GM23338 (cell line): ENCODE measurements around the gene ZBTB7C. TPM values are rescaled to one million over a fixed set of nuclear protein-coding genes. Genes with fewer than 3 reads are reported as not detected.

Experiments used
- ATAC-seq: fragments of 200-7000 bp; cut with Tn5 transposase; 3 replicates; pipeline ENCODE4 v1.9.1; 2020
- DNase-seq: peaks from one replicate; pipeline ENCODE4 v3.0.0-alpha.2; 2015; ENCODE audit warnings: low spot score
- H2AFZ ChIP-seq: fragments of 200-600 bp; sonication (generic); 2 replicates; pipeline ENCODE4 v1.8.0; 2016; ENCODE audit warnings: antibody characterized with exemption, mild to moderate bottlenecking, moderate library complexity
- H3F3A ChIP-seq: fragments of 200-600 bp; sonication (generic); replicated peaks from 2 replicates; pipeline ENCODE4 v1.8.0; 2017; ENCODE audit warnings: antibody characterized with exemption, mixed run types, low read depth
- H3K27ac ChIP-seq: fragments of 200-600 bp; sonication (generic); 2 replicates; pipeline ENCODE4 v1.6.1; 2016; ENCODE audit warnings: low read depth
- H3K27me3 ChIP-seq: fragments of 200-600 bp; sonication (generic); 2 replicates; pipeline ENCODE4 v1.8.0; 2016; ENCODE audit warnings: mild to moderate bottlenecking, mixed run types, moderate library complexity; ENCODE audit not compliant: insufficient read depth
- H3K36me3 ChIP-seq: fragments of 200-600 bp; sonication (generic); 2 replicates; pipeline ENCODE4 v1.8.0; 2016; ENCODE audit warnings: mild to moderate bottlenecking; ENCODE audit not compliant: insufficient read depth
- H3K4me1 ChIP-seq: fragments of 200-600 bp; sonication (generic); 2 replicates; pipeline ENCODE4 v1.8.0; 2016; ENCODE audit warnings: mild to moderate bottlenecking, moderate library complexity; ENCODE audit not compliant: insufficient read depth
- H3K4me2 ChIP-seq: fragments of 200-600 bp; sonication (generic); 2 replicates; pipeline ENCODE4 v1.7.1; 2017; ENCODE audit warnings: mixed run types
- H3K4me3 ChIP-seq: fragments of 200-600 bp; sonication (generic); 2 replicates; pipeline ENCODE4 v1.6.1; 2016; ENCODE audit warnings: mixed run types
- H3K79me2 ChIP-seq: fragments of 200-600 bp; sonication (generic); replicated peaks from 2 replicates; pipeline ENCODE4 v1.8.0; 2017; ENCODE audit warnings: mild to moderate bottlenecking; ENCODE audit not compliant: insufficient read depth
- H3K9me2 ChIP-seq: fragments of 200-600 bp; sonication (generic); 2 replicates; pipeline ENCODE4 v1.8.0; 2017; ENCODE audit not compliant: insufficient read depth
- H4K20me1 ChIP-seq: fragments of 200-600 bp; sonication (generic); replicated peaks from 2 replicates; pipeline ENCODE4 v1.8.0; 2017; ENCODE audit warnings: mild to moderate bottlenecking; ENCODE audit not compliant: insufficient read depth
- H3K27ac Mint-ChIP-seq: 2 replicates; pipeline ENCODE4 v1.8.0; 2020; ENCODE audit warnings: inconsistent platforms, mild to moderate bottlenecking, moderate library complexity, mixed read lengths
- H3K27me3 Mint-ChIP-seq: 3 replicates; pipeline ENCODE4 v1.8.0; 2022; ENCODE audit warnings: low read depth, mild to moderate bottlenecking, moderate library complexity, mixed read lengths, inconsistent platforms; ENCODE audit not compliant: insufficient read depth, poor library complexity
- H3K36me3 Mint-ChIP-seq: 3 replicates; pipeline ENCODE4 v1.8.0; 2021; ENCODE audit warnings: low read depth, mild to moderate bottlenecking, inconsistent platforms, moderate library complexity, mixed read lengths
- H3K4me1 Mint-ChIP-seq: 3 replicates; pipeline ENCODE4 v1.8.0; 2020; ENCODE audit warnings: mild to moderate bottlenecking, inconsistent platforms, mixed read lengths
- H3K4me3 Mint-ChIP-seq: 3 replicates; pipeline ENCODE4 v1.8.0; 2021; ENCODE audit warnings: moderate library complexity, mild to moderate bottlenecking, inconsistent platforms, mixed read lengths
- H3K9me3 Mint-ChIP-seq: 3 replicates; pipeline ENCODE4 v1.8.0; 2020; ENCODE audit warnings: moderate library complexity, mild to moderate bottlenecking, inconsistent platforms, mixed read lengths
- CREB1 ChIP-seq: fragments of 250-450 bp; sonication (Bioruptor Pico); IDR thresholded peaks from 2 replicates; pipeline ENCODE4 v1.5.0; 2020; ENCODE audit warnings: low read depth, mild to moderate bottlenecking, moderate library complexity
- EZH2 ChIP-seq: fragments of 200-600 bp; sonication (generic); IDR thresholded peaks from one replicate; pipeline ENCODE4 v1.8.0; 2017; ENCODE audit warnings: antibody characterized with exemption, mild to moderate bottlenecking, low read depth; ENCODE audit not compliant: unreplicated experiment
- EZH2phosphoT487 ChIP-seq: fragments of 200-600 bp; sonication (generic); IDR thresholded peaks from one replicate; pipeline ENCODE4 v1.8.1; 2018; ENCODE audit warnings: antibody characterized with exemption; ENCODE audit not compliant: unreplicated experiment
- JUNB ChIP-seq: IDR thresholded peaks from one replicate; pipeline ENCODE4 v1.6.1; 2016; ENCODE audit warnings: antibody characterized with exemption; ENCODE audit not compliant: unreplicated experiment
- NANOG ChIP-seq: IDR thresholded peaks from 2 replicates; pipeline ENCODE4 v1.6.1; 2016; ENCODE audit warnings: antibody characterized with exemption, borderline replicate concordance
- POLR2AphosphoS5 ChIP-seq: IDR thresholded peaks from 2 replicates; pipeline ENCODE4 v1.6.1; 2016; ENCODE audit warnings: antibody characterized with exemption, low read depth
- STAT1 ChIP-seq: IDR thresholded peaks from one replicate; pipeline ENCODE4 v1.6.1; 2016; ENCODE audit warnings: antibody characterized with exemption; ENCODE audit not compliant: unreplicated experiment
- ZNF114 ChIP-seq: fragments of 250-450 bp; sonication (Bioruptor Pico); IDR thresholded peaks from 2 replicates; pipeline ENCODE4 v1.5.0; 2020; ENCODE audit warnings: mild to moderate bottlenecking, moderate library complexity
- ZNF331 ChIP-seq: fragments of 250-450 bp; sonication (Bioruptor Pico); IDR thresholded peaks from 2 replicates; pipeline ENCODE4 v1.5.0; 2020; ENCODE audit warnings: low read depth, mild to moderate bottlenecking, moderate library complexity
- polyA plus RNA-seq: library from polyadenylated mRNA; unstranded; fragments of >200 nt; fragmentation: Nextera tagmentation; extraction: Ambion mirVana; gene quantifications from 2 replicates; pipeline ENCODE4 v1.2.1, GENCODE V29; 2016
- total RNA-seq: library from RNA; depleted of rRNA; stranded (reverse); fragments of >200 nt; shearing (Covaris generic); gene quantifications from 2 replicates; pipeline ENCODE4 v1.2.3, GENCODE V29; 2014
- TF ChIP-seq, protein P1 (sequence below): fragments of 250-450 bp; sonication (Bioruptor Pico); IDR thresholded peaks from 2 replicates; pipeline ENCODE4 v1.5.0; 2020; ENCODE audit warnings: mild to moderate bottlenecking, moderate library complexity
- TF ChIP-seq, protein P2 (sequence below): IDR thresholded peaks from 2 replicates; pipeline ENCODE4 v1.6.1; 2016; ENCODE audit warnings: antibody characterized with exemption
- TF ChIP-seq, protein P3 (sequence below): IDR thresholded peaks from one replicate; pipeline ENCODE4 v1.6.1; 2018; ENCODE audit warnings: antibody characterized with exemption; ENCODE audit not compliant: unreplicated experiment
- TF ChIP-seq, protein P4 (sequence below), 2 experiments: fragments of 200-600 bp in 1 of 2; sonication (generic) in 1 of 2; conservative IDR thresholded peaks; 2 replicates each; pipeline versions ENCODE4 v1.5.1 to v1.6.1; 2016 to 2017; ENCODE audit warnings: antibody characterized with exemption in 2 of 2, low read depth in 2 of 2, mild to moderate bottlenecking in 2 of 2, moderate library complexity in 1 of 2

Gene ZBTB7C
- total and polyA plus RNA-seq, 2 experiments from 2014 or later = 0.03 to 0.14 TPM

DNA sequence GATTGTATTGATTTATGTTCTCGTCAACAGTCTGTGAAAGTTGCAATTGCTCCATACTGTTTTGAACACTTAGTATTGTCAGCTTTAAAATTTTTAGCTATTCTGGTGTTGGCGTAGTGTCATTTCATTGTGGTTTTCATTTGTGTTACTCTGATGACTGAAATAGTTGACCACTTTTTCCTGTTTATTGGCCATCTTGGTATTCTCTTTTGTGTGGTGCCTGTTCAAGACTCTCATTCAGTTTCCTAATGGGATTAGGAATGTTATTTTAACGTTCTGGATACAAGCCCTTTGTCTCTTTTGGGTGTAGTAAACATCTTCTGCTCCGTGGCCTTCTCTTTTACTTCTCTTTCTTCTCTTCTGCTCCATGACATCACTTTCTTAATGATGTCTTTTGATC is 396.0 kb downstream of the ZBTB7C start:
- no peaks in the 10 kb centered on the region for H3K79me2 ChIP-seq

More for the DNA sequence above, 396.0 kb downstream of the ZBTB7C start:
- ATAC-seq (no peak), DNase-seq (no peak)
- Histone ChIP-seq H3K27ac (no peak overlapping the region; the same call in 1 of the 2 replicates), H2AFZ (no peak overlapping the region), H3K9me2 (peaks cover 3% of the 10 kb centered on the region; the same call in 1 of the 2 replicates), H3K36me3 (no peaks in the 10 kb centered on the region), H4K20me1 (no peaks in the 10 kb centered on the region), H3F3A (no peaks in the 10 kb centered on the region), H3K4me2 (peak overlapping the region; percentile 31; the same call in 1 of the 2 replicates), H3K4me1 (peaks cover 22% of the 10 kb centered on the region), H3K27me3 (no peaks in the 10 kb centered on the region), H3K4me3 (no peak overlapping the region)
- peaks cover 14% of the 10 kb centered on the region for H3K9me3 Mint-ChIP-seq
- H3K27me3 Mint-ChIP-seq = peaks cover 11% of the 10 kb centered on the region
- H3K36me3 Mint-ChIP-seq = peaks cover 10% of the 10 kb centered on the region
- TF ChIP-seq NANOG = no peak
- TF ChIP-seq ZNF331 = no peak
- no peak for TF ChIP-seq STAT1
- TF ChIP-seq JUNB = no peak
- TF ChIP-seq, protein P1, sequence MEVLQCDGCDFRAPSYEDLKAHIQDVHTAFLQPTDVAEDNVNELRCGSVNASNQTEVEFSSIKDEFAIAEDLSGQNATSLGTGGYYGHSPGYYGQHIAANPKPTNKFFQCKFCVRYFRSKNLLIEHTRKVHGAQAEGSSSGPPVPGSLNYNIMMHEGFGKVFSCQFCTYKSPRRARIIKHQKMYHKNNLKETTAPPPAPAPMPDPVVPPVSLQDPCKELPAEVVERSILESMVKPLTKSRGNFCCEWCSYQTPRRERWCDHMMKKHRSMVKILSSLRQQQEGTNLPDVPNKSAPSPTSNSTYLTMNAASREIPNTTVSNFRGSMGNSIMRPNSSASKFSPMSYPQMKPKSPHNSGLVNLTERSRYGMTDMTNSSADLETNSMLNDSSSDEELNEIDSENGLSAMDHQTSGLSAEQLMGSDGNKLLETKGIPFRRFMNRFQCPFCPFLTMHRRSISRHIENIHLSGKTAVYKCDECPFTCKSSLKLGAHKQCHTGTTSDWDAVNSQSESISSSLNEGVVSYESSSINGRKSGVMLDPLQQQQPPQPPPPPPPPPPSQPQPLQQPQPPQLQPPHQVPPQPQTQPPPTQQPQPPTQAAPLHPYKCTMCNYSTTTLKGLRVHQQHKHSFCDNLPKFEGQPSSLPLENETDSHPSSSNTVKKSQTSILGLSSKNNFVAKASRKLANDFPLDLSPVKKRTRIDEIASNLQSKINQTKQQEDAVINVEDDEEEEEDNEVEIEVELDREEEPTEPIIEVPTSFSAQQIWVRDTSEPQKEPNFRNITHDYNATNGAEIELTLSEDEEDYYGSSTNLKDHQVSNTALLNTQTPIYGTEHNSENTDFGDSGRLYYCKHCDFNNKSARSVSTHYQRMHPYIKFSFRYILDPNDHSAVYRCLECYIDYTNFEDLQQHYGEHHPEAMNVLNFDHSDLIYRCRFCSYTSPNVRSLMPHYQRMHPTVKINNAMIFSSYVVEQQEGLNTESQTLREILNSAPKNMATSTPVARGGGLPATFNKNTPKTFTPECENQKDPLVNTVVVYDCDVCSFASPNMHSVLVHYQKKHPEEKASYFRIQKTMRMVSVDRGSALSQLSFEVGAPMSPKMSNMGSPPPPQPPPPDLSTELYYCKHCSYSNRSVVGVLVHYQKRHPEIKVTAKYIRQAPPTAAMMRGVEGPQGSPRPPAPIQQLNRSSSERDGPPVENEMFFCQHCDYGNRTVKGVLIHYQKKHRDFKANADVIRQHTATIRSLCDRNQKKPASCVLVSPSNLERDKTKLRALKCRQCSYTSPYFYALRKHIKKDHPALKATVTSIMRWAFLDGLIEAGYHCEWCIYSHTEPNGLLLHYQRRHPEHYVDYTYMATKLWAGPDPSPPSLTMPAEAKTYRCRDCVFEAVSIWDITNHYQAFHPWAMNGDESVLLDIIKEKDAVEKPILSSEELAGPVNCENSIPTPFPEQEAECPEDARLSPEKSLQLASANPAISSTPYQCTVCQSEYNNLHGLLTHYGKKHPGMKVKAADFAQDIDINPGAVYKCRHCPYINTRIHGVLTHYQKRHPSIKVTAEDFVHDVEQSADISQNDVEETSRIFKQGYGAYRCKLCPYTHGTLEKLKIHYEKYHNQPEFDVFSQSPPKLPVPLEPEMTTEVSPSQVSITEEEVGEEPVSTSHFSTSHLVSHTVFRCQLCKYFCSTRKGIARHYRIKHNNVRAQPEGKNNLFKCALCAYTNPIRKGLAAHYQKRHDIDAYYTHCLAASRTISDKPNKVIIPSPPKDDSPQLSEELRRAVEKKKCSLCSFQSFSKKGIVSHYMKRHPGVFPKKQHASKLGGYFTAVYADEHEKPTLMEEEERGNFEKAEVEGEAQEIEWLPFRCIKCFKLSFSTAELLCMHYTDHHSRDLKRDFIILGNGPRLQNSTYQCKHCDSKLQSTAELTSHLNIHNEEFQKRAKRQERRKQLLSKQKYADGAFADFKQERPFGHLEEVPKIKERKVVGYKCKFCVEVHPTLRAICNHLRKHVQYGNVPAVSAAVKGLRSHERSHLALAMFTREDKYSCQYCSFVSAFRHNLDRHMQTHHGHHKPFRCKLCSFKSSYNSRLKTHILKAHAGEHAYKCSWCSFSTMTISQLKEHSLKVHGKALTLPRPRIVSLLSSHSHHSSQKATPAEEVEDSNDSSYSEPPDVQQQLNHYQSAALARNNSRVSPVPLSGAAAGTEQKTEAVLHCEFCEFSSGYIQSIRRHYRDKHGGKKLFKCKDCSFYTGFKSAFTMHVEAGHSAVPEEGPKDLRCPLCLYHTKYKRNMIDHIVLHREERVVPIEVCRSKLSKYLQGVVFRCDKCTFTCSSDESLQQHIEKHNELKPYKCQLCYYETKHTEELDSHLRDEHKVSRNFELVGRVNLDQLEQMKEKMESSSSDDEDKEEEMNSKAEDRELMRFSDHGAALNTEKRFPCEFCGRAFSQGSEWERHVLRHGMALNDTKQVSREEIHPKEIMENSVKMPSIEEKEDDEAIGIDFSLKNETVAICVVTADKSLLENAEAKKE (CRISPR knock-in tag) = no peak
- no peak for TF ChIP-seq POLR2AphosphoS5
- TF ChIP-seq, protein P2, sequence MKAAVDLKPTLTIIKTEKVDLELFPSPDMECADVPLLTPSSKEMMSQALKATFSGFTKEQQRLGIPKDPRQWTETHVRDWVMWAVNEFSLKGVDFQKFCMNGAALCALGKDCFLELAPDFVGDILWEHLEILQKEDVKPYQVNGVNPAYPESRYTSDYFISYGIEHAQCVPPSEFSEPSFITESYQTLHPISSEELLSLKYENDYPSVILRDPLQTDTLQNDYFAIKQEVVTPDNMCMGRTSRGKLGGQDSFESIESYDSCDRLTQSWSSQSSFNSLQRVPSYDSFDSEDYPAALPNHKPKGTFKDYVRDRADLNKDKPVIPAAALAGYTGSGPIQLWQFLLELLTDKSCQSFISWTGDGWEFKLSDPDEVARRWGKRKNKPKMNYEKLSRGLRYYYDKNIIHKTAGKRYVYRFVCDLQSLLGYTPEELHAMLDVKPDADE = no peak
- TF ChIP-seq, protein P3, sequence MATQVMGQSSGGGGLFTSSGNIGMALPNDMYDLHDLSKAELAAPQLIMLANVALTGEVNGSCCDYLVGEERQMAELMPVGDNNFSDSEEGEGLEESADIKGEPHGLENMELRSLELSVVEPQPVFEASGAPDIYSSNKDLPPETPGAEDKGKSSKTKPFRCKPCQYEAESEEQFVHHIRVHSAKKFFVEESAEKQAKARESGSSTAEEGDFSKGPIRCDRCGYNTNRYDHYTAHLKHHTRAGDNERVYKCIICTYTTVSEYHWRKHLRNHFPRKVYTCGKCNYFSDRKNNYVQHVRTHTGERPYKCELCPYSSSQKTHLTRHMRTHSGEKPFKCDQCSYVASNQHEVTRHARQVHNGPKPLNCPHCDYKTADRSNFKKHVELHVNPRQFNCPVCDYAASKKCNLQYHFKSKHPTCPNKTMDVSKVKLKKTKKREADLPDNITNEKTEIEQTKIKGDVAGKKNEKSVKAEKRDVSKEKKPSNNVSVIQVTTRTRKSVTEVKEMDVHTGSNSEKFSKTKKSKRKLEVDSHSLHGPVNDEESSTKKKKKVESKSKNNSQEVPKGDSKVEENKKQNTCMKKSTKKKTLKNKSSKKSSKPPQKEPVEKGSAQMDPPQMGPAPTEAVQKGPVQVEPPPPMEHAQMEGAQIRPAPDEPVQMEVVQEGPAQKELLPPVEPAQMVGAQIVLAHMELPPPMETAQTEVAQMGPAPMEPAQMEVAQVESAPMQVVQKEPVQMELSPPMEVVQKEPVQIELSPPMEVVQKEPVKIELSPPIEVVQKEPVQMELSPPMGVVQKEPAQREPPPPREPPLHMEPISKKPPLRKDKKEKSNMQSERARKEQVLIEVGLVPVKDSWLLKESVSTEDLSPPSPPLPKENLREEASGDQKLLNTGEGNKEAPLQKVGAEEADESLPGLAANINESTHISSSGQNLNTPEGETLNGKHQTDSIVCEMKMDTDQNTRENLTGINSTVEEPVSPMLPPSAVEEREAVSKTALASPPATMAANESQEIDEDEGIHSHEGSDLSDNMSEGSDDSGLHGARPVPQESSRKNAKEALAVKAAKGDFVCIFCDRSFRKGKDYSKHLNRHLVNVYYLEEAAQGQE = no peak
- TF ChIP-seq, protein P4, sequence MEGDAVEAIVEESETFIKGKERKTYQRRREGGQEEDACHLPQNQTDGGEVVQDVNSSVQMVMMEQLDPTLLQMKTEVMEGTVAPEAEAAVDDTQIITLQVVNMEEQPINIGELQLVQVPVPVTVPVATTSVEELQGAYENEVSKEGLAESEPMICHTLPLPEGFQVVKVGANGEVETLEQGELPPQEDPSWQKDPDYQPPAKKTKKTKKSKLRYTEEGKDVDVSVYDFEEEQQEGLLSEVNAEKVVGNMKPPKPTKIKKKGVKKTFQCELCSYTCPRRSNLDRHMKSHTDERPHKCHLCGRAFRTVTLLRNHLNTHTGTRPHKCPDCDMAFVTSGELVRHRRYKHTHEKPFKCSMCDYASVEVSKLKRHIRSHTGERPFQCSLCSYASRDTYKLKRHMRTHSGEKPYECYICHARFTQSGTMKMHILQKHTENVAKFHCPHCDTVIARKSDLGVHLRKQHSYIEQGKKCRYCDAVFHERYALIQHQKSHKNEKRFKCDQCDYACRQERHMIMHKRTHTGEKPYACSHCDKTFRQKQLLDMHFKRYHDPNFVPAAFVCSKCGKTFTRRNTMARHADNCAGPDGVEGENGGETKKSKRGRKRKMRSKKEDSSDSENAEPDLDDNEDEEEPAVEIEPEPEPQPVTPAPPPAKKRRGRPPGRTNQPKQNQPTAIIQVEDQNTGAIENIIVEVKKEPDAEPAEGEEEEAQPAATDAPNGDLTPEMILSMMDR (conservative IDR thresholded peaks at IDR 0.05; ENCODE audit: low read depth in 2 of 2) = no peak
- no peak for TF ChIP-seq CREB1 (CRISPR knock-in tag)
- TF ChIP-seq ZNF114 (CRISPR knock-in tag) = no peak
- no peak for TF ChIP-seq EZH2
- TF ChIP-seq EZH2phosphoT487 = no peak
- no peak overlapping the region for H3K4me3 Mint-ChIP-seq
- peaks cover 26% of the 10 kb centered on the region for H3K4me1 Mint-ChIP-seq
- H3K27ac Mint-ChIP-seq = no peak overlapping the region
